ENCODE data around the gene MYL7.

Gene MYL7

DNA sequence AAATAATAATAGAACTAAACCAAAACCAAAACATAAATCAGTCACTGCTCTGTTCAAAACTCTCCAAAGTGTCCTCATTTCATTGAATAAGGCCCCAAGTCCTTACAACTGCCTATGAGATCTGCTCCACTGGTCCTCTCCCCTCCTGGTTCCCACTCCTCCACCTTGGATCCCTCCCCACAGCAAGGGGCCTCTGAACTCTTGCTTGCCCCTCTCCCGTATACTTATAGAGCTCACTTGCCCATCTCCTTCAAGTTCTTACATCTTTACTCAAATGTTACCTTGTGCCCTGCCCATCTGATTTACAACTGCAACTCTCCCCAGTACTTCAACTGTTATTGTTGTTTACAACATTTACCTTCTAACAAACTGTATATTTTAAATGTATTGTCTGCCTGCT, 18.6 kb downstream of the MYL7 start:
- Histone ChIP-seq H3K36me3 (ENCODE audit: insufficient read depth, low read length) (peaks cover 42% of the 10 kb centered on the region), H3K9me3 (ENCODE audit: low read depth, low read length) (no peaks in the 10 kb centered on the region), H3K9ac (ENCODE audit: insufficient read length) (peak overlapping the region; percentile 90), H3K27ac (peak overlapping the region; percentile 45; the same call in 1 of the 2 replicates), H3K4me3 (peak overlapping the region; percentile 94)
- DNase-seq (ENCODE audit: low read depth, low spot score): no peak
- TF ChIP-seq POLR2AphosphoS5 (IDR thresholded peaks at IDR 0.05; ENCODE audit: borderline replicate concordance, low read depth, low read length) (no peak; the same call in 1 of the 2 replicates), FOXP2 (optimal IDR thresholded peaks at IDR 0.05; ENCODE audit: control extremely low read depth, extremely low read length, insufficient read depth) (no peak), EZH2 (IDR thresholded peaks at IDR 0.05) (no peak)

DNA sequence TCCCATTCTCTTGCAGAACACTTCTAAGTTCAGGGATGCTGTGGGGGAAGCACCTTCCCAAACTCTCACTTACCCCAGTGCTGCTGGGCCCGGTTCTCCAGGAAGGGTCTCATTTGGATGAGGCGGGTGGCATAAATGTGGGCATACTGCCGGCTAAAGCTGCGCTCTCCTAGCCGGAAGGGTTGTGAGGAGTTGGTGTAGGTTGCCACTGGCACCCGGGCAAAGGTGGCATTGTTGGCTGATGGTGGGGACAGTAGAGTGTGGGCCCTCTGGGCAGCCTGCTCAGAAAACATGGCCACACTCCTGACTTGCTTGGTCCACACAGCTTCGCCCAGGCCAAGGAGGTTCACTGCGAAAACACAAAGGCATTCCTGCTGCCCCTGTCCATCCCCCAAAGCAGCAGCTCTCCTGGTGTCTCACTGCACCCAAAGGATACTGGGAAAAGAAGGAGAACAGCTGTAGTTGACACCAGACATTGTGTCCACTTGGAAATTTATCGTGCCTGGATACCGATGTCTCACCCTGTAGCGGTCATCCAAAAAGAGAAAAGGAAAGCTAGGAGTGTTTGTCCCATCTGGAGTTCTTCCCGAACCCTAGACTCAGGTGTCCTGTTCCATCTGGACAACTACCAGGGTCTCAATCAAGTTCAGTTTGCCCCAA, 19.2 kb downstream of the MYL7 start:
- H3K4me3 ChIP-seq: peak overlapping the region; percentile 94
- peak overlapping the region; percentile 90 for H3K9ac ChIP-seq (ENCODE audit: insufficient read length)
- peaks cover 49% of the 10 kb centered on the region for H3K36me3 ChIP-seq (ENCODE audit: insufficient read depth, low read length)
- H3K9me3 ChIP-seq (ENCODE audit: low read depth, low read length): no peaks in the 10 kb centered on the region
- DNase-seq (ENCODE audit: low read depth, low spot score): no peak
- TF ChIP-seq EZH2 (IDR thresholded peaks at IDR 0.05) (no peak), POLR2AphosphoS5 (IDR thresholded peaks at IDR 0.05; ENCODE audit: borderline replicate concordance, low read depth, low read length) (no peak), FOXP2 (optimal IDR thresholded peaks at IDR 0.05; ENCODE audit: control extremely low read depth, extremely low read length, insufficient read depth) (no peak)
- H3K27ac ChIP-seq: no peak overlapping the region

DNA sequence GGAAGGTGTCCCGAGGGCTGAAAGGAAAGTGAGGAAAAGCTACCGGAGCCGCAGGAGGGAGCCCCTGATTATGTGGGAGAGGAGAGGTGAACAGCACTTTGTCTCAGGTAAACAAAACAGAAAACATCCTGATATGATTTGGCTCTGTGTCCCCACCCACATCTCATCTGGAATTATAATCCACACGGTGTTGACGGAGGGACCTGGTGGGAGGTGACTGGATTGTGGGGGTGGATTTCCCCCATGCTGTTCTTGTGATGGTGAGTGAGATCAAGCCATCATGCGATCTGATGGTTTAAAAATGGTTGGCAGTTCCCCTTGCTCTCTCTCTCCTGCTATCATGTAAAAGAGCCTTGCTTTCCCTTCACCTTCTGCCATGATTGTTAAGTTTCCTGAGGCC, 20.7 kb downstream of the MYL7 start:
- H3K9ac ChIP-seq (ENCODE audit: insufficient read length): no peak overlapping the region
- no peak for DNase-seq (ENCODE audit: low read depth, low spot score)
- H3K27ac ChIP-seq: no peak overlapping the region
- H3K9me3 ChIP-seq (ENCODE audit: low read depth, low read length): no peaks in the 10 kb centered on the region
- peaks cover 54% of the 10 kb centered on the region for H3K36me3 ChIP-seq (ENCODE audit: insufficient read depth, low read length)
- no peak overlapping the region for H3K4me3 ChIP-seq
- TF ChIP-seq EZH2 (IDR thresholded peaks at IDR 0.05) (no peak), POLR2AphosphoS5 (IDR thresholded peaks at IDR 0.05; ENCODE audit: borderline replicate concordance, low read depth, low read length) (no peak), FOXP2 (optimal IDR thresholded peaks at IDR 0.05; ENCODE audit: control extremely low read depth, extremely low read length, insufficient read depth) (no peak)

DNA sequence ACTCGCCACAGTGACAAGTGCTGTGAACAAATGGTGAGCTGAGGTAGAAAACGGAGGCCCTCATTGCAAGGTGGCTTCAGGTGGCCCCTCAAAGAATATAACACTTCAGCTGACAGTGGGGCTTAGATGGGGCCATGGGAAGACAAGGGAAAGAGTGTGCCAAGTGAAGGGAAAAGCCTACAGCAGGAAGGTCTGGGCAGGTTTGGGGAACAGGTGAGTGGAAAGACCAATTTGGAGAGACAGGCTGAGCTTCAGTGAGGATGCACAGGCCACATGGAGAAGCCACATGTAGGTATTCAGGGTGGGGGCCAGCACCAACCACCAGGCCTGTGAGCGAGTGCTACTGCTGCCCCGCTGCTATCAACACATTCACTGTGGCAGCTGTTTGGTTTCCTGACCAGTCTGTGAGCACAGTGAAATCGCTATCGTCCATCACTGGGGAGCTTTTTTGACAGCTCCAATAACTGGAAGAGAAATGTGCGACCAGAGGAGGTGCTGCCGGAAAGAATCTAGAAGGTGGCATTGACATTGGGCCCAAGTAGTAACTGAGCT, 21.2 kb downstream of the MYL7 start:
- no peaks in the 10 kb centered on the region for H3K9me3 ChIP-seq (ENCODE audit: low read depth, low read length)
- no peak overlapping the region for H3K27ac ChIP-seq
- DNase-seq (ENCODE audit: low read depth, low spot score): no peak
- peaks cover 59% of the 10 kb centered on the region for H3K36me3 ChIP-seq (ENCODE audit: insufficient read depth, low read length)
- TF ChIP-seq EZH2 (IDR thresholded peaks at IDR 0.05): no peak
- TF ChIP-seq FOXP2 (optimal IDR thresholded peaks at IDR 0.05; ENCODE audit: control extremely low read depth, extremely low read length, insufficient read depth): no peak
- no peak for TF ChIP-seq POLR2AphosphoS5 (IDR thresholded peaks at IDR 0.05; ENCODE audit: borderline replicate concordance, low read depth, low read length)
- no peak overlapping the region for H3K4me3 ChIP-seq
- H3K9ac ChIP-seq (ENCODE audit: insufficient read length): no peak overlapping the region

DNA sequence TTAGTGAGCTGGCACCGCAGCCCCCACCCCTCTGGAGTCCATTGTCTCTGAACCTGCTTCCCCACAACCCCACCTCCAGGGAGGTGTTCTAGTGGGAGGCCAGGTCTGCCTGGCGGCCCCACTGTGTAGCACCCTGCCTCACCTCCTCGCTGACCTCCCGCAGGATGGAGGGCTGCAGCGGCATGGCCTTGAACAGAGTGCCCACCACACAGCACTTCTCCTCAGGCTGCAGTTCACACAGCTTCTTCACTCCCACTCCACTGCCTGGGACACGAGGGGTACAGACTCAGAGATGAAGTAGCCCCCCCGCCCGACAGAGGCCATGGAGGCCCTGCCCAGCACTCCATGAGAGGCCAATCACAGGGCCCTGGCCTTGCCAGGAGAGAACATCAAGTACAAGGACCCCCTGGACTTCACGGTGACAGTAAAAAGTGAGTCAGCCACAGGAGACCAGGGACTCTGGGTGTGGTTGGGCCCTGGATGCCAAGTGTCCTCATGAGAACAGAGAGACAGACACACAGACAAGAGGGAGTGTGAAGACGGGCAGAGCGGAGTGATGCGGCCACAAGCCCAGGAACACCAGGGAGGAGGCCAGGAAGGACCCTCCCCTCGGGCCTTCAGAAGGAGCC, 23.2 kb downstream of the MYL7 start:
- H3K4me3 ChIP-seq: no peak overlapping the region
- DNase-seq (ENCODE audit: low read depth, low spot score): no peak
- H3K27ac ChIP-seq: no peak overlapping the region
- peaks cover 69% of the 10 kb centered on the region for H3K36me3 ChIP-seq (ENCODE audit: insufficient read depth, low read length)
- no peak for TF ChIP-seq FOXP2 (optimal IDR thresholded peaks at IDR 0.05; ENCODE audit: control extremely low read depth, extremely low read length, insufficient read depth)
- no peak; the same call in 1 of the 2 replicates for TF ChIP-seq POLR2AphosphoS5 (IDR thresholded peaks at IDR 0.05; ENCODE audit: borderline replicate concordance, low read depth, low read length)
- no peak for TF ChIP-seq EZH2 (IDR thresholded peaks at IDR 0.05)
- H3K9me3 ChIP-seq (ENCODE audit: low read depth, low read length): no peaks in the 10 kb centered on the region
- no peak overlapping the region for H3K9ac ChIP-seq (ENCODE audit: insufficient read length)

DNA sequence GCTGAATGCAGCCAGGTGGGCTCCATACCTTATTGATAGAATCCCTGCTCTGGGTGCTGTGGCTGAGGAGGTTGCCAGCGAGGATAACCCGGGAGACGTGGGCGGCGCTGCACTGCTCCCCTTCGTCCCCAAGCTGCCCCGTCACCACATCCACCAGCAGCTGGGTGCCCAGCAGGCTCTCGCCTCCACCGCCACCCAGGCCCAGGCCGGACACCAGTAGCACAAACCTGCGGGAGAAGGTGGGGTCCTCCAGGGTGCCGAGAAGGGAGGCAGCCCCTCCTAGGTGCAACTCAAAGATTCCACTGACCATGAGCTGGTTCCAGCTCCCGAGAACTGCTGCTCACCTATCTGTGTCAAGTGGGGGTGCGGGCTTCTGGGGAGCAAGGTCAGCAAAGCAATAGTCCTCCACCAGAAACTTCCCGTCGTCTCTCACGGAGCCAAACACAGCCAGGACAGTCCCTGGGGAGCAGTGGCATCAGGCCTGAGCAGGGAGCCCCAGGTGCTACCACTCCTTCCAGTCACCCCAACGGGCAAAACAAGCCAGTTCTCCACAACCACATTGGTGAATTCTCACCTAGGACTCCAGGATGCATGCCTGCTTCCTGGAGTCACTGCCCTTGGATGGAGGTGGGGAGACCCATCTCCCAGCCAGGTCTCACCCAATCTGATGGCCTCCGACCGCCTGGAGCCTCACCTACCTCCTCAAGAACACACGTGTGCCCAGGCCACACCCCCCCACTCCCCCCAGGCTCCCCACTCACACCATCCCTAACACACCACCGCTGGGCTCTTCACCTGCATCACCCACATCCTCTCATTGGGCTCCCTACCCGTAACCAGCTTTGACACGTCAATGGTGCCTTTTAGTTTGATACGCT, 24.1 kb downstream of the MYL7 start:
- no peak overlapping the region for H3K27ac ChIP-seq
- no peaks in the 10 kb centered on the region for H3K9me3 ChIP-seq (ENCODE audit: low read depth, low read length)
- H3K4me3 ChIP-seq: no peak overlapping the region
- DNase-seq (ENCODE audit: low read depth, low spot score): no peak
- TF ChIP-seq POLR2AphosphoS5 (IDR thresholded peaks at IDR 0.05; ENCODE audit: borderline replicate concordance, low read depth, low read length) (no peak), EZH2 (IDR thresholded peaks at IDR 0.05) (no peak), FOXP2 (optimal IDR thresholded peaks at IDR 0.05; ENCODE audit: control extremely low read depth, extremely low read length, insufficient read depth) (no peak)
- H3K36me3 ChIP-seq (ENCODE audit: insufficient read depth, low read length): peaks cover 73% of the 10 kb centered on the region
- no peak overlapping the region for H3K9ac ChIP-seq (ENCODE audit: insufficient read length)

DNA sequence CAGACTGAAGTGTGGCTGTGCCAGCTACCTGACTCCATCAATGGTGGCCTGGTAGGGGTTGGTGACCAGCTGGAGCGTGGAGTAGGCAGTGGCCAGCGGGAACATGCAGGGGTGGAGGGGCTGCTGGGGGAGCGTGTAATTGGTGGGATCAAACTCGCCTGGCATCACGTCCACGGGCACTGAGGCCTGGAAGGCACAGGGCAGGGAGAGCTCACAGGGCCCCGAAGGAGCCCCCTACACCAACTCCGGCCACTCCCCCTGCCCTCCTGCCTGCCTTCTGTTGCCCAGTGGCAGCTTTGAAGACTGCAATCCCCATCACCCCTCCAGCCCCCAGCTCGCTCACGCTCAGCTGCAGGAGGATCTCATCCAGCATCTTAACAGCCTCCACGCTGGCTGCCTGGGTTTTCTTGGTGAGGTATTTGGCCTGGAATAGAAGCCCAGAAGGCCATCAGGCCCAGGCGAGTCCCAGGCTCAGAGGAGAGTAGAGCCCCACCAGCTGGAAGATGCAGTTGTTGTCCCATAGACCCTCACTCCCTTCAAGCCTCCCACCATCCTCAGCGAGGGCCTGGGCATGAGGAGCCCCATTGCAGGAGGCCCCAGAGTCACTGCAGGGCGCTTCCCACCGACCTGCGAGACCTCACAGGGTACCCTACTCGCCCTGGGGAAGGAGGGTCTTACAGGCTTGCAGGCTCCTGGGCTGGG, 24.9 kb downstream of the MYL7 start:
- H3K4me3 ChIP-seq: no peak overlapping the region
- peaks cover 65% of the 10 kb centered on the region for H3K36me3 ChIP-seq (ENCODE audit: insufficient read depth, low read length)
- no peak for DNase-seq (ENCODE audit: low read depth, low spot score)
- no peak overlapping the region for H3K9ac ChIP-seq (ENCODE audit: insufficient read length)
- no peak for TF ChIP-seq FOXP2 (optimal IDR thresholded peaks at IDR 0.05; ENCODE audit: control extremely low read depth, extremely low read length, insufficient read depth)
- no peak; the same call in 1 of the 2 replicates for TF ChIP-seq POLR2AphosphoS5 (IDR thresholded peaks at IDR 0.05; ENCODE audit: borderline replicate concordance, low read depth, low read length)
- TF ChIP-seq EZH2 (IDR thresholded peaks at IDR 0.05): no peak
- no peak overlapping the region for H3K27ac ChIP-seq
- no peaks in the 10 kb centered on the region for H3K9me3 ChIP-seq (ENCODE audit: low read depth, low read length)
